ENCODE data around the gene KRT71.

Gene KRT71

DNA sequence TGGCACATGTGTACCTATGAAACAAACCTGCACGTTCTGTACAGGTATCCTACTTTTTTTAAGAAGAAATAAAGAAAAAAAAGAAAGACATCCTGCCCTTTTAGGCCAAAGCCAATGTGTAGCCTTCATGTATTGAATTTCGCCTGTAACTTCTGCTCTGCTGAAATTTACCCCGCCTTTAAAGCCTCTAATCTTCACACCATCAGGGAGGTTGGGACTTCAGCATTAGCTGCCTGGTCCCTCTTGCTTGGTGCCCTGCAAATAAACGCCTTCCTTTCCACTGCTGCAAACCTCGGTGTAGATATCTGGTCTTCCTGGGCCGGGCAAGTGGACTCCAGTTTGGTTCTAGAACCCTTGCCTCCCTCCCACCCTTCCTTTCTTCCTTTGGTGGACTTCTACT lies 2.6 kb upstream of the KRT71 start:
- Histone ChIP-seq H3K27ac (ENCODE audit: low read depth, low read length) (no peak overlapping the region), H3K9me3 (ENCODE audit: control insufficient read depth, insufficient read depth, low read length) (no peaks in the 10 kb centered on the region), H4K20me1 (ENCODE audit: control insufficient read depth, insufficient read depth, low read depth, low read length) (no peaks in the 10 kb centered on the region), H3K4me2 (ENCODE audit: low read length) (no peak overlapping the region), H3K27me3 (ENCODE audit: control insufficient read depth, low read length) (no peaks in the 10 kb centered on the region), H3F3A (ENCODE audit: control insufficient read depth, insufficient read depth) (no peaks in the 10 kb centered on the region), H3K4me3 (ENCODE audit: low read length) (no peak overlapping the region), H3K36me3 (ENCODE audit: control insufficient read depth, low read length) (no peaks in the 10 kb centered on the region), H3K79me2 (ENCODE audit: control insufficient read depth, low read length) (no peaks in the 10 kb centered on the region), H3K9me2 (replicated peaks; ENCODE audit: control insufficient read depth, low read length) (no peaks in the 10 kb centered on the region), H3K4me1 (ENCODE audit: control insufficient read depth, low read length) (no peaks in the 10 kb centered on the region)
- TF ChIP-seq EZH2phosphoT487 (IDR thresholded peaks at IDR 0.05; ENCODE audit: borderline replicate concordance, low read length) (no peak), CTCF (IDR thresholded peaks at IDR 0.05; ENCODE audit: low read depth, low read length, poor library complexity, severe bottlenecking) (no peak)

DNA sequence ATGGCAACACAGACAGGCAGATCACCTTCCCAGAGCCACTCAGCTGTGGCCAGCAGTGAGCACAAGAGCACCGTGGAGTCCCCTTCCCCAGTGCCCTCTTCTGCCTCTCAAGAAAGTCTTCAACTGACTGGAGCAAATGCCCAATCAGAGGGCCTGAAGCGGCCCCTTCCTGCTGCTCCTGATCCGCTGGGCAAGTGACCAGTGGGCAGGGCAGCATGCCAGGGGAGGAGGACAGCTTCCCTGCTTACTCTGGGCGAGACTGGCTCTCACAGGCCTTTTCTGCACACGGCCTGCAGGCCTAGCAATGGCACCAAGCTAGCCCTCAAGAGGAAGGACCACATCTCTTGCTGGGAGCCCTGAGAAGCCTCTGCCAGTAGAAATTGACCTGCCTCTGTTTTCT lies 890 bp downstream of the KRT71 start:
- H3K4me2 ChIP-seq (ENCODE audit: low read length), result no peak overlapping the region
- TF ChIP-seq EZH2phosphoT487 (IDR thresholded peaks at IDR 0.05; ENCODE audit: borderline replicate concordance, low read length) (no peak), CTCF (IDR thresholded peaks at IDR 0.05; ENCODE audit: low read depth, low read length, poor library complexity, severe bottlenecking) (no peak)
- H3K79me2 ChIP-seq (ENCODE audit: control insufficient read depth, low read length), result no peaks in the 10 kb centered on the region
- no peak overlapping the region for H3K4me3 ChIP-seq (ENCODE audit: low read length)
- no peaks in the 10 kb centered on the region for H3K36me3 ChIP-seq (ENCODE audit: control insufficient read depth, low read length)
- H3K9me3 ChIP-seq (ENCODE audit: control insufficient read depth, insufficient read depth, low read length), result no peaks in the 10 kb centered on the region
- H3K27me3 ChIP-seq (ENCODE audit: control insufficient read depth, low read length), result no peaks in the 10 kb centered on the region
- H3K4me1 ChIP-seq (ENCODE audit: control insufficient read depth, low read length), result no peaks in the 10 kb centered on the region
- no peaks in the 10 kb centered on the region for H4K20me1 ChIP-seq (ENCODE audit: control insufficient read depth, insufficient read depth, low read depth, low read length)
- no peaks in the 10 kb centered on the region for H3K9me2 ChIP-seq (replicated peaks; ENCODE audit: control insufficient read depth, low read length)
- H3F3A ChIP-seq (ENCODE audit: control insufficient read depth, insufficient read depth), result no peaks in the 10 kb centered on the region
- H3K27ac ChIP-seq (ENCODE audit: low read depth, low read length), result no peak overlapping the region

DNA sequence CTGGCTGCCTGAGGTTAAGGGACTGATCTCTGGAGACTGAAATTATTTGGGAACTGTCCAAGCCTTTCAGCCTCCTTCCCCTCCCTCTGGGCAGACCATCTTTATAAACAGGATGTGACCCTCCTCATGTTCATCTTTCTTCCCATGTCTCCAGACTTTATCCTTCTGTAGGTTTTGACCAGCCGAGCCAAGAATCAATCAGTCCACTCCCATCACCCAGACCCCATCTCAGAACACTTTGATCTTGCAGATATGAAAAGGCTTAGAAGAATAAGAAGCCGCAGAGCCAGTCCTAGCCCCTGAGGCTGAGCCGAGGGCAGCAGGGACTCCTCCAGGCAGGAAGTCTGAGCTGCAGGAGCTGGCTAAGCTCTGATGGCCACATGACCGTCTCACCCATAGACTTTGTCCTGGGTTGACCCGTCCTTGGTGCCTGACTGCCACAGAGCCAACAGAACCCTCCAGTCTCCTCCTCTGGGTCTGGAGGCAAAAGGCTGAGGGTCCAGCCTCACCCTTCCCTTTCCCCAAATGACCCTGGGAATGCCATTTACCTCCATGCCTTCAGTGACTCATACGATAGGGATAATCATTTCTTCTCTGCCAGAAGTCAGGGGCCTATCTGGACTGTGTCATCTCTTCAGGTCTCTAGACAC lies 1.6 kb downstream of the KRT71 start:
- Histone ChIP-seq H3K4me2 (ENCODE audit: low read length) (no peak overlapping the region), H3K4me1 (ENCODE audit: control insufficient read depth, low read length) (no peaks in the 10 kb centered on the region), H3K36me3 (ENCODE audit: control insufficient read depth, low read length) (no peaks in the 10 kb centered on the region)

More for the DNA sequence above, 1.6 kb downstream of the KRT71 start:
- Histone ChIP-seq H3F3A (ENCODE audit: control insufficient read depth, insufficient read depth) (no peaks in the 10 kb centered on the region), H3K4me3 (ENCODE audit: low read length) (no peak overlapping the region), H3K79me2 (ENCODE audit: control insufficient read depth, low read length) (no peaks in the 10 kb centered on the region), H3K9me2 (replicated peaks; ENCODE audit: control insufficient read depth, low read length) (no peaks in the 10 kb centered on the region), H3K27me3 (ENCODE audit: control insufficient read depth, low read length) (no peaks in the 10 kb centered on the region), H4K20me1 (ENCODE audit: control insufficient read depth, insufficient read depth, low read depth, low read length) (no peaks in the 10 kb centered on the region), H3K9me3 (ENCODE audit: control insufficient read depth, insufficient read depth, low read length) (no peaks in the 10 kb centered on the region), H3K27ac (ENCODE audit: low read depth, low read length) (no peak overlapping the region)
- TF ChIP-seq CTCF (IDR thresholded peaks at IDR 0.05; ENCODE audit: low read depth, low read length, poor library complexity, severe bottlenecking) (no peak), EZH2phosphoT487 (IDR thresholded peaks at IDR 0.05; ENCODE audit: borderline replicate concordance, low read length) (no peak)
